ENCODE results near the gene TSPOAP1. TPM values are rescaled to one million over a fixed set of nuclear protein-coding genes. Genes with fewer than 3 reads are reported as not detected.

Gene TSPOAP1
- total and polyA plus RNA-seq, 3 donors from 2014 or later, result 7.2 to 13.0 (median 8.2) TPM

GRCh38 chr17:58351831-58352595, 23.4 kb upstream of the TSPOAP1 start, which contains the start of gene SUPT4H1:
SUPT4H1 (minus strand) TSS chr17:58352201; CDS start chr17:58352135, 66 bp downstream.
- H3K4me3 ChIP-seq, result peak within 1 kb of the TSS; percentile 75 to 98
- DNase-seq, result peak; percentile 91
- H3K27me3 ChIP-seq, result no peaks in the 10 kb centered on the region
- peak; percentile 73 for TF ChIP-seq POLR2A (IDR thresholded peaks at IDR 0.05)
- TF ChIP-seq, protein P1, sequence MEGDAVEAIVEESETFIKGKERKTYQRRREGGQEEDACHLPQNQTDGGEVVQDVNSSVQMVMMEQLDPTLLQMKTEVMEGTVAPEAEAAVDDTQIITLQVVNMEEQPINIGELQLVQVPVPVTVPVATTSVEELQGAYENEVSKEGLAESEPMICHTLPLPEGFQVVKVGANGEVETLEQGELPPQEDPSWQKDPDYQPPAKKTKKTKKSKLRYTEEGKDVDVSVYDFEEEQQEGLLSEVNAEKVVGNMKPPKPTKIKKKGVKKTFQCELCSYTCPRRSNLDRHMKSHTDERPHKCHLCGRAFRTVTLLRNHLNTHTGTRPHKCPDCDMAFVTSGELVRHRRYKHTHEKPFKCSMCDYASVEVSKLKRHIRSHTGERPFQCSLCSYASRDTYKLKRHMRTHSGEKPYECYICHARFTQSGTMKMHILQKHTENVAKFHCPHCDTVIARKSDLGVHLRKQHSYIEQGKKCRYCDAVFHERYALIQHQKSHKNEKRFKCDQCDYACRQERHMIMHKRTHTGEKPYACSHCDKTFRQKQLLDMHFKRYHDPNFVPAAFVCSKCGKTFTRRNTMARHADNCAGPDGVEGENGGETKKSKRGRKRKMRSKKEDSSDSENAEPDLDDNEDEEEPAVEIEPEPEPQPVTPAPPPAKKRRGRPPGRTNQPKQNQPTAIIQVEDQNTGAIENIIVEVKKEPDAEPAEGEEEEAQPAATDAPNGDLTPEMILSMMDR (IDR thresholded peaks at IDR 0.05), result no peak
- intact Hi-C loops (cut with DNase I; ENCODE audit: low total_unique reads), result no loop called here
- H3K27ac ChIP-seq, result peak within 1 kb of the TSS; percentile 92 to 95
- no peaks in the 10 kb centered on the region for H3K9me3 ChIP-seq
- no peaks in the 10 kb centered on the region for H3K36me3 ChIP-seq (ENCODE audit: low read depth, missing control alignments)
- 0% methylated on average over 41 to 60 of the region's 60 CpGs for WGBS, 2 donors
- peaks cover 7% of the 10 kb centered on the region for H3K4me1 ChIP-seq

DNA sequence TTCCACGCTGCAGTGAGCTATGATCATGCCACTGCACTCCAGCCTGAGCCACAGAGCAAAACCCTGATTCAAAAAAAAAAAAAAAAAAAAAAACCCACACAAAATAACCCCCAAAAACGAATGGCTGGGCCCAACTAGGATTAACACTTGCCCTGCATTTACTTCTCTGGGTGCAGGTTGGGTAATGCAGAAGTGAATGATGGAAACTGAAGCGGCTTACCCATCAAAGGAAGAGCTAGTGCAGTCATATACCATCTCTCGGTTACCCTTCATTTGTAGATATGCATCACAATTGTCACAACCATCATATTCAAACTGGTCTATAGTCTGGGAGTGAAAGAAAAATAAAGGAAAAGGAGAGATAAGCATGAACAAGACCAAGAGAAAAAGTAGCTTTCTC, 22.6 kb upstream of the TSPOAP1 start:
- H3K4me1 ChIP-seq, result peaks cover 7% of the 10 kb centered on the region
- H3K27ac ChIP-seq, result peak overlapping the region in 1 of 2 donors; percentile 92
- no peaks in the 10 kb centered on the region for H3K9me3 ChIP-seq
- 44 to 48% methylated on average over 4 of the region's 4 CpGs for WGBS, 2 donors
- intact Hi-C loops (cut with DNase I; ENCODE audit: low total_unique reads), result no loop called here
- no peaks in the 10 kb centered on the region for H3K36me3 ChIP-seq (ENCODE audit: low read depth, missing control alignments)
- TF ChIP-seq, protein P1 (IDR thresholded peaks at IDR 0.05), result no peak
- no peak for TF ChIP-seq POLR2A (IDR thresholded peaks at IDR 0.05)
- H3K27me3 ChIP-seq, result no peaks in the 10 kb centered on the region
- peak overlapping the region; percentile 75 to 98 for H3K4me3 ChIP-seq
- no peak for DNase-seq

DNA sequence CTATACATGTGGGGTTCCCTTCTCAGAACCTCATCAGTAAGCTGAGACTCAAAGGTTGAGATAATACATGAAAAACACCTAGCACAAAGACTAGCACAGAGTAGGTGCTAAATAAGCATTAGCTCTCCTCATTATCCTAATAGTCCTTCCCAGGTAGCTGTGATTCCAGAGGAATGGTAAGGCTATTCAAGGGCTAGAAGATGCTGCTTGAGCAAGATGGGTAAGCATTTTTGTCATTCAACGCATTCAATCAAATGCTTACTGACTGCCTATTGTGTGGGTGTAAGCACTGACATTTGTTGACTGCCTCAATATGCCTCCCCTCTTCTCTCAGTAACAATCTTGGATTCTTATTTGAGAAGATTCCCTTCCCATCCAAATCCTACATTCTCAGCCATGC, 19.4 kb upstream of the TSPOAP1 start:
- Histone ChIP-seq H3K4me1 (peaks cover 3% of the 10 kb centered on the region), H3K27ac (no peak overlapping the region), H3K4me3 (no peak overlapping the region), H3K9me3 (no peaks in the 10 kb centered on the region), H3K36me3 (ENCODE audit: low read depth, missing control alignments) (no peaks in the 10 kb centered on the region), H3K27me3 (no peaks in the 10 kb centered on the region)
- no peak for TF ChIP-seq POLR2A (IDR thresholded peaks at IDR 0.05)
- WGBS, 2 donors, result 90 to 93% methylated on average over 1 of the region's 1 CpG
- intact Hi-C loops (cut with DNase I; ENCODE audit: low total_unique reads), result no loop called here
- DNase-seq, result no peak

GRCh38 chr17:58345500-58345899, 16.9 kb upstream of the TSPOAP1 start:
- Histone ChIP-seq H3K4me3 (no peak overlapping the region), H3K27ac (no peak overlapping the region), H3K36me3 (ENCODE audit: low read depth, missing control alignments) (no peaks in the 10 kb centered on the region), H3K9me3 (no peaks in the 10 kb centered on the region), H3K27me3 (no peaks in the 10 kb centered on the region), H3K4me1 (no peaks in the 10 kb centered on the region)
- WGBS, 2 donors, result 76 to 78% methylated on average over 4 of the region's 4 CpGs
- intact Hi-C loops (cut with DNase I; ENCODE audit: low total_unique reads), result no loop called here
- TF ChIP-seq, protein P1 (IDR thresholded peaks at IDR 0.05), result no peak
- no peak for TF ChIP-seq POLR2A (IDR thresholded peaks at IDR 0.05)
- DNase-seq, result no peak

DNA sequence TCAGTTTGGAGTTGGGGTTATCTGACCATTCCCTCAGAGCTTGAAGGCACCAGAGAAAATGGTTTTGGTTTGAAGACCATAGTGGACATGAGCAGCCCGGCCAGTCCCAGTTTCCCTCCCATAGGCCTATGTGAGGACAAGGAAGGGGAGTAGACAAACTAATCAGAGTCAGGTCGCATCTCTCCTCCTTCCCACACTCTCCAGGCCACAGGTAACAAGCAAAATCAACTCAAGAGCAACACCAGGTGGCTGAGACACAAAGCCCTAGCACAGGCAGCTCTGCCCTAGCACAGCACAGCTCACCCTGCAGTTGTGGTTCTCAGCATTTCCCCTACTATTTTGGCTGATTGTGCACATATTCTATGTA, 16.2 kb upstream of the TSPOAP1 start:
- 74% methylated on average over 2 of the region's 2 CpGs; no CpG with 5 or more reads in 1 of the 2 donors for WGBS, 2 donors
- DNase-seq, result no peak
- H3K27me3 ChIP-seq, result no peaks in the 10 kb centered on the region
- no peak overlapping the region for H3K27ac ChIP-seq
- H3K4me3 ChIP-seq, result no peak overlapping the region
- no peaks in the 10 kb centered on the region for H3K36me3 ChIP-seq (ENCODE audit: low read depth, missing control alignments)
- intact Hi-C loops (cut with DNase I; ENCODE audit: low total_unique reads), result no loop called here
- no peaks in the 10 kb centered on the region for H3K4me1 ChIP-seq
- TF ChIP-seq POLR2A (IDR thresholded peaks at IDR 0.05), result no peak
- TF ChIP-seq, protein P1 (IDR thresholded peaks at IDR 0.05), result no peak
- no peaks in the 10 kb centered on the region for H3K9me3 ChIP-seq

Measured in testis (tissue), 3 donors.